GM04503 (cell line): ENCODE results near the gene B2M.
"Not testable (repeated sequence)": the region's sequence is repeated elsewhere in the genome, so short reads cannot be mapped to it uniquely, and the experiment has no call there.

Source experiments
- DNase-seq: peaks from one replicate; pipeline ENCODE4 v3.0.0-alpha.2; 2012; ENCODE audit warnings: low read depth

The B2M gene

GRCh38 chr15:44726136-44726535 is 14.8 kb downstream of the B2M start:
- no peak for DNase-seq

DNA sequence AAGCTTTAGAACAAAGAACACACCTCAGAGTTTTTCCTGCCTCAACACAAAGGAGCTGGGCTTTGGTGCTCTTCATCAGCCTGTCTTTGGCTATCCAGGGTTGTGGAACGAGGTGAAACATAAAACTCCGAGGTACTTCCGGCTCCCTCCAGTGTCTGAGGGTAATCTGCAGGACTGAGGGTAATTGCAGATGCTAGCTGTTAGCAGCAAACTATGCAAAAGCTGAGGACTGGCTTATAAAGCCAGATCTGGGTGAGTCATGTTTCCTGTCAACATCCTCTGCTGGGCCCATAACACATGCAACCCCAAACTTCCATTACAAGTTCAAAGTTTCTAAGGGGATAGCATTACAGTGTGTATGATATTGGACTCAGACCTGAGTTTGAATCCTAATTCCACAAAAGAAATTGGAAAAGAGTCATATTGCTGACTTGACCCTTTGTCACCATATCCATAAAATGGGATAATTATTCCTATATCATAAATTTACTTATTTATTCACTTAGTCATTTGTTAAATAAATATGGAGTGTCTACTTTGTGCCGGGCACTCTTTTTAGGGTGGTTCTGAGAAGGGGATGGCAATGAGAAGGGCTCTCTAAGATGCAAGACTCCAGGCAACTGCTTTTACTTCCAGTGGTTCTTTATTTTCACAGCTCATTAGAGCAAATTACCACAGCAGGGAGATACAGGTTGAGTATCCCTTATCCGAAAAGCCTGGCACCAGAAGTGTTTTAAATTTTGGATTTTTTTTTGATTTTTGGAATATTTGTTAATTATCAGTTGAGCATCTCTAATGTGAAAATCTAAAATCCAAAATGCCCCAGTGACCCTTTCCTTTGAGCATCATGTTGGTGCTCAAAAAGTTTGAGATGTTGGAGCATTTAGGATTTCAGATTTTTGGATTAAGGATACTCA is 15.5 kb downstream of the B2M start:
- peak; percentile 83 for DNase-seq

GRCh38 chr15:44727485-44728231 is 16.3 kb downstream of the B2M start:
- no peak for DNase-seq

GRCh38 chr15:44728232-44728575 is 16.9 kb downstream of the B2M start:
- not testable (repeated sequence) for DNase-seq

- DNase-seq, result peak; percentile 98
Measured at GRCh38 chr15:44728576-44729407, 17.5 kb downstream of the B2M start.

DNA sequence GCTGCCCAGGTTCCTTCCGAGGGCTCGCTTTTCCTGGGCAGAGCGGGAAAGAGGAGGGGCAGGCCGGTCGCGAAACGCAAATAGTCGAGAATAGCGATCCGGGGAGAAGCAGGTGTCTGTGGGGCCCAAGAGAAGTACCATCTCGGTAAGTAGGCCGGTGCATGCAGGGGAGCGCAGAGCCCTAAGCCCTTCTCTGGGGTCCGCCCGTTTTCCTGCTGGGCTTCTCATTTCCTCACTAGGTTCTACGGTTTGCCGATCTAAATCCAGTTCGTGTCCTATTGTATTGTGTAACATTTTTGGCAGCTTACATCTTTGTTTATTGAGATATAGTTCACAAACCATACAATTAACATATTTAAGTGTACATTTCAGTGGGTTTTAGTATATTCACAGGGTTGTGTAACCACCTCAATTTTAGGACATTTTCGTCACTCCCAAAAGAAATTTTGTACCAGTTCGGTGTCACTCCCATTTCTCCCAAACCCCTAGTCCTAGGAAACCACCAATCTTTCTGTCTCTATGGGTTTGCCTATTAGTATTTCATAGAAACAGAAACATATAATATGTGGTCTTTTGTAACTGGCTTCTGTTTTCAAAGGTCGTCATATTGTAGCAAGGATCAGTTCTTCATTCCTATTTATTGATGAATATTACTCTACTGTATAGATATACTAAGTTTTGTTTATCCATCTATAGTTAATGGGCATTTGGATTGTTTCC is 18.3 kb downstream of the B2M start:
- no peak for DNase-seq

DNA sequence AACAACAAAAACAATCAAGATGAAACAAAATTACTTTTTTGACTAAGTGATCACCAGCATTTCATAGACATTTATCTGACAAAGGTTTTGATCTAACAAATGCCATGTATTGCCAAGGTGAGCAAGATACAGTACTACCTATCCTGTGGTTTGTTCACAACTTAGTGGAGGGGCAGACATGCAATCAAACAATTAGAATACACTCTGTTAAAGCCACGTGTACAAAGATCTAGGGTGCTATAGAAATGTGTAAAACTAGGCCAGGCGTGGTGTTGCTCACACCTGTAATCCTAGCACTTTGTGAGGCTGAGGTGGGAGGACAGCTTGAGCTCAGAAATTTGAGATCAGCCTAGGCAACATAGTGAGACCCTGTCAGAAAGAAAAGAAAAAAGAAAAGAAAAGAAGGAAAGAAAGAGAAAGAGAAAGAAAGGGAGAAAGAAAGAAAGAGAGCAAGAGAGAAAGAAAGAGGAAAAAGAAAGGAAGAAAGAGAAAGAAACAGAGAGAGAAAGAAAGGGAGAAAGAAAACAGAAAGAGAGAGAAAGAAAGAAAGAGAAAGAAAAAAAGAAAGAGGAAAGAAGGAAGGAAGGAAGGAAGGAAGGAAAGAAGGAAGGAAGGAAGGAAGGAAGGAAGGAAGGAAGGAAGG is 23.6 kb downstream of the B2M start:
- no peak for DNase-seq

GRCh38 chr15:44735482-44736180 is 24.3 kb downstream of the B2M start:
- no peak for DNase-seq

GRCh38 chr15:44736181-44736765 is 25.0 kb downstream of the B2M start, which contains the start of gene TRIM69:
Gene TRIM69, plus strand, starts transcription at chr15:44736528. Its CDS starts 177 bp downstream, at chr15:44736705.
- DNase-seq, result no peak

DNA sequence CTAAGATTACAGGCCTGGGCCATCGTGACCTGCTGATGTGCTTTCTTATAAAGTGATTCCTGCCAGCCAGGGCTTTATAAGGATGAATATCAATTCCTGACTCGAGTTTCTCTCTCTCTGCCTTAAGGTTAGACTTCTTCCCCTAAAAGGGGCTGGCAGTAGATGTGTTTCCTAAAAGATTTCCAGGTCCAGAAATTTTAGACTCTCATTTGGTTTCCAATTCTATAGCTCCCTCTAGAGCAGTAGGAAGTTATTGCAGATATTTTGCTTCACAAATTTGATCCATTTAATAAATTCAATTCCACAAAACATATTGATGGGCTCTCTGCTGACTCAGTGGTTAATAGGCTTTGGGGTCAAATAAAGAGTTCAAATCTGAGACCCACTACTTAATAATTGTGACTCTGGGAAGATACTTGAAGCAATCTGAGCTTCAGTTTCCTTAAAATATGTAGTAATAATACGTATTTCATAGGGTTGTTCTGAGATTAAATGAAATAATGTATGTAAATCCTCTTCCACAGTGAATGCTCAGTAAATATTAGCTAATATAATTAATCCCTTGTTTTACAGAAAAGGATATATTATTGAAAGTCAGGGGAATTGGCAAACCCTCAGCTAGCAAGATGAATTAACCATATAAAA is 27.1 kb downstream of the B2M start:
- DNase-seq, result no peak

GRCh38 chr15:44739222-44739847 is 28.0 kb downstream of the B2M start:
- DNase-seq, result not testable (repeated sequence)

- not testable (repeated sequence) for DNase-seq
Measured at GRCh38 chr15:44743454-44743853, 32.1 kb downstream of the B2M start.

DNA sequence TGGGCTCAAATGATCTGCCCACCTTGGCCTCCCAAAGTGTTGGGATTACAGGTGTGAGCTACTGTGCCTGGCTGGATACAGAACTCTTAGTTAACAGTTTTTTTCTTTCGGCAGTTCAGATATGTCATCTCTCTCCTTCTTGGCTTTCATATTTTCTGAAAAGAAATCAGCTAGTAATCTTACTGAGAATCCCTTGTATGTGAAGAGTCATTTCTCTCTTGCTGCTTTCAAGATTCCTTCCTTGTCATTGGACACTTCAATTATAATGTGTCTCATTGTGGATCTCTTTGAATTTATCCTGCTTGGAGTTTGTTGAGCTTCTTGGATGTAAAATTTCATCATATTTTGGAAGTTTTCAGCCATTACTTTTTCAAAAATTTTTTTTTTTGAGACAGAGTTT is 42.0 kb downstream of the B2M start:
- no peak for DNase-seq

DNA sequence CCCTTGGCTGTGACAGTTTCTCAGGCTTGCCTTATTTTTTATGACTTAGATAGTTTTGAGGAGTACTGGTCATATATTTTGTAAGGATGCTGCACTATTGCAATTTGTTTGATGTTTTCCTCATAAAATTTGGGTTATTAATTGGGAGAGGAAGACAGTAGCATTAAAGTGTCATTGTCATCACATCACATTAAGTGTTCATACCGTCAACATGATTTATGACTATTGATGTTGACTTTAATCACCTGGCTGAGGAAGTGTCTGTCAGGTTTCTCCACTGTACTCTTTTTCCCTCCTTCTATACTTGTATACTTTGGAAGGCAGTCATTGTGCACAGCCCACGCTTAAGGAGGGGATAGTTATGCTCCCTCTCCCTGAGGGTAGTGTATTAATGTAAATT is 51.9 kb downstream of the B2M start:
- no peak for DNase-seq

DNA sequence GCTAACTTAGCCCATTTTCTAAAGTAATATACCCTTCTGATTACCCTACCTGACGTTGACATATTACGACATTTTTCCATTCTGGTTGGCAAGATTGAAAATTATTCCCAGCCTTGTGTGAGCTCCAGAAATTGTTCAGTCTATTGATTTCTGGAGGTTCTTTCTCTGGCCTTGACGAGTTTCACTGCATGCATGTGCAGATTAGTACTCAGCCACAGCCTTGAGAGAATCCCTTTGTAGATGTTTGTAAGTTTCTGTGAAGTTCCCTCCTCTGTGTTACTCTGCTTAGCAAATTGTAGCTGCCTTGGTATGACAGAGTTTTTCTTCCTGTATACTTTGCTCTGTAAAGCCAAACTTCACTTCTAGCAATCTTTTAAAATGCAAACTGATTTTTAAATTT is 52.5 kb downstream of the B2M start:
- no peak for DNase-seq

- no peak for DNase-seq
Measured at GRCh38 chr15:44765036-44765435, 53.7 kb downstream of the B2M start.
